LNCAP (cell line): ENCODE data around the gene C3.

Experiments used
- TF ChIP-seq, protein P1 (sequence below): fragments of 450-650 bp; IDR thresholded peaks from 2 replicates; pipeline ENCODE4 v1.5.1; 2017; ENCODE audit warnings: mild to moderate bottlenecking

The C3 gene

DNA sequence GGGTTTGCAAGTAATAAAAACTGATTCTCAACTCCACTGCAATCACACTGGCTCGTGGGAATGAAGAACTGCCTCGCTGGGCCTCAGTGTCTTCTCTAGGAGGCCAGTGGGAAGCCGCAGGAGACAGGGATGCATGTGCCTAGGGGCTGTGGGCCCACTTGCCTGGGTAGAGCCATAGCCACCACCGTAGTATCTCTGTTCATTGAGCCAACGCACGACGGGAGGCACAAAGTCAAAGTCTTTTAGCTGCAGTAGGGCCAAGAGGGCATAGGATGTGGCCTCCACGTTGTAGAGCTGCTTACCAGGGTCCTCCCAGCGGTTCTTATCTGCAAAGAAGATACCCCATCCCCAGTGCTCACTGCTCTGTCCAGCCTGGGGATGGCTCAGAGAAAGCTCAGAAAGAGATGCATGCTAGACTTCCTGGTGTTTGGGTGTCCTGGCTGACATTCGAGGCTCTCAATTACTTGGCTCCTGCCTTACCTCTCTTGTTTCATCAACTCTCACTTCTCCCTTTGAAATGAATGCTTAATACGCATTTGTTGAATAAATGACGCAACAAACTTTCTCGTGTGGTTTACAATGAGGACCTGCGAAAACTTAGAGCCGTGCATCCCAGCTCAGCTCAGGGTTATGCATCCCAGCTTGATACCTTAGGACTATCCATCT is 34.4 kb downstream of the C3 start:
- TF ChIP-seq, protein P1, sequence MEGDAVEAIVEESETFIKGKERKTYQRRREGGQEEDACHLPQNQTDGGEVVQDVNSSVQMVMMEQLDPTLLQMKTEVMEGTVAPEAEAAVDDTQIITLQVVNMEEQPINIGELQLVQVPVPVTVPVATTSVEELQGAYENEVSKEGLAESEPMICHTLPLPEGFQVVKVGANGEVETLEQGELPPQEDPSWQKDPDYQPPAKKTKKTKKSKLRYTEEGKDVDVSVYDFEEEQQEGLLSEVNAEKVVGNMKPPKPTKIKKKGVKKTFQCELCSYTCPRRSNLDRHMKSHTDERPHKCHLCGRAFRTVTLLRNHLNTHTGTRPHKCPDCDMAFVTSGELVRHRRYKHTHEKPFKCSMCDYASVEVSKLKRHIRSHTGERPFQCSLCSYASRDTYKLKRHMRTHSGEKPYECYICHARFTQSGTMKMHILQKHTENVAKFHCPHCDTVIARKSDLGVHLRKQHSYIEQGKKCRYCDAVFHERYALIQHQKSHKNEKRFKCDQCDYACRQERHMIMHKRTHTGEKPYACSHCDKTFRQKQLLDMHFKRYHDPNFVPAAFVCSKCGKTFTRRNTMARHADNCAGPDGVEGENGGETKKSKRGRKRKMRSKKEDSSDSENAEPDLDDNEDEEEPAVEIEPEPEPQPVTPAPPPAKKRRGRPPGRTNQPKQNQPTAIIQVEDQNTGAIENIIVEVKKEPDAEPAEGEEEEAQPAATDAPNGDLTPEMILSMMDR: no peak

DNA sequence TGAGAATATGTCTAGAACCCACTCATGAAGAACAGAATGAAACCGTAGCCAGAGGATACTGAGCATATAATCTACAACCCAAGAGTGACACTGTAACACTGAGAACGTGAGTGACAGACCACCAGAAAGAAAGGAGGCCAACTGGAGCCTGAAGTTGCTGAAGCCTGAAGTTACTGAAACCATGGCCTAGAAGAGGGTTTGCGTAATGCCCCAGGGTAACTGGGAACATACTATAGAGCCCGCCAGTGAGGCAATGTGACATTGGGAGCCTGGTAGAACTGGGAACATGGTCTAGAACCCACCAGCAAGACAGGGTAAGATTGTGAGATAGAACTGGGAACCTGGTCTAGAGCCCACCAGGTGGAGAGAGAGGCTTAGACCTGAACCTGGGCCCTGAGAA is 35.0 kb downstream of the C3 start:
- TF ChIP-seq, protein P1: no peak

DNA sequence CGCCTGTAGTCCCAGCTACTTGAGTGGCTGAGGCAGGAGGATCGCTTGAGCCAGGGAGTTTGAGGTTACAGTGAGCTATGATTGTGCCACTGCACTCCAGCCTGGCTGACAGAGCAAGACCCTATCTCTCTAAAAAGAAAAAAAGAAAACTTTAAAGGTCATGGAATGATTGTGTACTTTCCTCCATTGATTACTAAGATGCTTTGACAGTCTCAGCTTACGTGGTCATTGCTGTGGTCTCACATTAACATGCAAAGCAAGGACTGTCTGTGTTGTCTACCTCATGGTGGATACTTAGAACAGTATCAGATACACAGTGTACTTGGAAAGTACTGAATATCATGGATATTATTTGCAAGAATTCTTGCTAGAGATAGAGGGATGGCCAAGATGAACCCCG is 36.5 kb downstream of the C3 start:
- TF ChIP-seq, protein P1: no peak

DNA sequence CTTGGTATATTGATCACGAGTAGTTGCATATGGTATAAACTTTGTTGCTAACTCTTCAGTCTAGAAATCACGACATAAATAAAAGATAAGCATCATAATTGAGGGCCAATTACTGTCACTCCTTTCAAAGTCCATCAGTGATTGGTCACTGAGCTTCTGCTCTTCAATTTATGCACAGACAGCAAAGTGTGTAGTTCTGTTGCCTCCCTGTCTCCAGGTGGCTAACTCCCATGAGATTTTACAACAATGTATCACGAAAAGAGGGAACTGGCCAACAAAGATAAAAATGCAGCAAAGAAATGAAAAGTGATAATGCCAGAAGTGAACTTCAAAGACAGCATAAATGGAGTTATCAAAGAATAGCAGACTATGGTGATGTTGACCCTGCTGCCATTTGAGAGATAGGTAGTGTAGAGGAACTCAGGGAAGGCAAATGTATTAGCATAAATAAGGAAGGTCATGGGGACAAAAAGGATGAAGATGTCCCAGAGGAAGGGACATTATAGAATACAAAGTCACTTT is 37.8 kb downstream of the C3 start:
- TF ChIP-seq, protein P1: no peak

DNA sequence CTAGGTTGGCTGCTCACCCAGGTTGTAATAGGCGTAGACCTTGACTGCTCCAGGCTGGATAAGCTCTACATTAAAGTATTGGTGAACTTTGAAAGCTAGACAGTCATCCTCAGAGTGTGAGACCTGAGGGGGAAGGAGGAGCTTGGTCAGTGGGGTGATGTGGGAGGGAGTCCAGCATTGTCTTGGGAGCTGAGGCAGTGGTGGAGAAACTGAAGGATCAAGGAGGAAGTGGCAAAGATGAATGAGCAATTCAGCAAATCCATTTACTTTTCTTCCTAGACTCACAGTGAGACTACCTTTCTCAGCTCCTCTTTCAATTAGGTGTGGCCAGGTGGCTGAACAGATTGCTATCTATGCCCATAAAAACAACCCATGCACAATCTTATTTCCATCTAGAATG is 40.3 kb downstream of the C3 start:
- TF ChIP-seq, protein P1: no peak

DNA sequence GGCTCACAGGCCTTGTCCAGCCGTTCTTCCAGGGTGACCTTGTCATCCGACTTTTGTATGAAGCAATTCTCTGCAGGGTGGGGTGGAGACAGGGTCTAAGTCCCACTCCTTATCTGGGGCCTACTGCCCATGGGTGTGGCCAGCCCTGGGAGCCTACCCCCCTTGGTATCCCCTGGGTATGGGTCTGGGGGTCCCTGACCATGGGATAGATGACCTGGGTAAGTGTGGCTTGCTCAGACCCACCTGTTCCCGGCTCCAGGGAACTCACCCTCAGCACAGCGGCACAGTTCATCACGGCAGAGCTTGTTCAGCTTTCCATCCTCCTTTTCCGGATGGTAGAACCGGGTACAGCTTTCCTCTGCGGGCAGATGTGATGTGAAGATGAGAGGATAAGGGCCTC is 41.3 kb downstream of the C3 start:
- TF ChIP-seq, protein P1: no peak

DNA sequence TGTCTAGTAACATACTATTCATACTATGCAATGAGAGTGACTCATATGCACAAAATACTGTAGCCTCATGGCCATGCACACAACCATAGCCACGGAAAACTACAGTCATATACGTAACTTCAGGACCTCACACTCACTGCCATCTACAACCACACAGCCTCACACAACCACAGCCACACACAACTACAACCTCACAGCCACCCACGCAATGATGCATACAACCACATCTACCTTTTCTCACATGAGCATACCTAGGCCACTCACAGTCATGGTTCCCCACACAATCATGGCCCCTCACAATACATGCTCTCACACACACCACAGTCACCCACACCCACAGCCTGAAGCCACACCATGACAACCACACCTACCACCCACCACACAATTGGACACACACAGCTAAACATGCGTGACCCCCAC is 41.8 kb downstream of the C3 start:
- TF ChIP-seq, protein P1: no peak
